GM10266 (cell line): ENCODE measurements around the gene NOD1.

Source experiments
- DNase-seq: peaks from one replicate; pipeline ENCODE4 v3.0.0; 2012; ENCODE audit errors: extremely low spot score
- TF ChIP-seq, protein P1 (sequence below): IDR thresholded peaks from 2 replicates; pipeline ENCODE4 v1.5.1; 2012; ENCODE audit warnings: mild to moderate bottlenecking, low read depth; ENCODE audit not compliant: control insufficient read depth, insufficient read depth; ENCODE audit errors: missing control alignments

The NOD1 gene

DNA sequence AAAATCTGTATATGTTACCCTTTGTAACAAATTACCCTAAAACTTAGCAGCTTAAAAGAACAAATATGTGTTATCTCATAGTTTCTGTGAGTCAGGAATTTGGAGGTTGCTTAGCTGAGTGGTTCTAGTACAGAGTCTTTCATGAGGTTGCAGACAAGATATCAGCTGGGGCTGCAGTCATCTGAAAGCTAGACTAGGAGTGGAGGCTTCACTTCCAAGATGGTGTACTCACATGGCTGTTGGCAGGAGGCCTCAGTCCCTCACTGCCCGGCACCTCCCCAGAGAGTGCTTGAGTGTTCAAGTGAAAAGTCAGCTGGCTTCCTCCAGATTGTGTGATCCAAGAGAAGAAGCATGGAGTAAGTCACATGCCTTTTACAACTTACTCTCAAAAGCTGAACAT, 42.9 kb upstream of the NOD1 start:
- TF ChIP-seq, protein P1, sequence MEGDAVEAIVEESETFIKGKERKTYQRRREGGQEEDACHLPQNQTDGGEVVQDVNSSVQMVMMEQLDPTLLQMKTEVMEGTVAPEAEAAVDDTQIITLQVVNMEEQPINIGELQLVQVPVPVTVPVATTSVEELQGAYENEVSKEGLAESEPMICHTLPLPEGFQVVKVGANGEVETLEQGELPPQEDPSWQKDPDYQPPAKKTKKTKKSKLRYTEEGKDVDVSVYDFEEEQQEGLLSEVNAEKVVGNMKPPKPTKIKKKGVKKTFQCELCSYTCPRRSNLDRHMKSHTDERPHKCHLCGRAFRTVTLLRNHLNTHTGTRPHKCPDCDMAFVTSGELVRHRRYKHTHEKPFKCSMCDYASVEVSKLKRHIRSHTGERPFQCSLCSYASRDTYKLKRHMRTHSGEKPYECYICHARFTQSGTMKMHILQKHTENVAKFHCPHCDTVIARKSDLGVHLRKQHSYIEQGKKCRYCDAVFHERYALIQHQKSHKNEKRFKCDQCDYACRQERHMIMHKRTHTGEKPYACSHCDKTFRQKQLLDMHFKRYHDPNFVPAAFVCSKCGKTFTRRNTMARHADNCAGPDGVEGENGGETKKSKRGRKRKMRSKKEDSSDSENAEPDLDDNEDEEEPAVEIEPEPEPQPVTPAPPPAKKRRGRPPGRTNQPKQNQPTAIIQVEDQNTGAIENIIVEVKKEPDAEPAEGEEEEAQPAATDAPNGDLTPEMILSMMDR: no peak

DNA sequence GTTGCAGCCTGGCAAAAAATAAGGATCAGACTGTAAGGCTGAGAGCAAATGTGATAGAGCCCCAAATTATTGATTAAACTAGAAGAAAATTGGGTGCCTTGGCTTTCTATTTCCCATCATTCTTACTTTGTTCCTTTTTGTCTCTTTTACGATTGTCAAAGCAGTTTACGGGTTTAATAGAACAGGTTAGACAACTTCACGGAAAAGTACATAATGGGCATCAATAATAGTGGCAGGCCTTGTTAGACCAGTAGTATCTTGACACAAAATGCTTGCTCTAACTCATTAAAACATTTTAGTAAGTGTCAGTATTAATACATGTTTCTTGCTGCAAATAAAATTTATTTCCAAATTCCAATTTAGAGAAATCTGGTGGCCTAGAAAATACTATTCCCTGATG, 40.5 kb upstream of the NOD1 start:
- DNase-seq: no peak
- TF ChIP-seq, protein P1: no peak

More for the DNA sequence above, 42.9 kb upstream of the NOD1 start:
- DNase-seq: no peak

DNA sequence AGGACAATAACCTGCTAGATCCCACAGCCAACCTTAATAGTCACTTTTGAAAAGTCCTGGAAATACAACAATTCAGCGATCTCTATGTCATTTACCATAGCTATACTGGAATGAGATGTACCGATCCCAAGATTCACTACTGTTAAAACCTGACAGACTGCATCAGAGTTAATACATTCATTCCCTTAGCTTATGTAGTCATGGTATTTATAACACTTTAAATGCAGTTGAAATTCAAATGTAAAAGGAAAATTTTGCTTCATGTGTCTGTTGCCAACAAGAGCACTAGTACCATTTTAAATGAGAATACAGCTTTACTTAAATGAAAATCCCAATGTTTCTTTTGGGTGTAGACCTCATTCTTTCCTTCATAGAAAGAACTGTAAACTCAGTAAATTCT, 37.2 kb upstream of the NOD1 start:
- DNase-seq: no peak
- TF ChIP-seq, protein P1: no peak

DNA sequence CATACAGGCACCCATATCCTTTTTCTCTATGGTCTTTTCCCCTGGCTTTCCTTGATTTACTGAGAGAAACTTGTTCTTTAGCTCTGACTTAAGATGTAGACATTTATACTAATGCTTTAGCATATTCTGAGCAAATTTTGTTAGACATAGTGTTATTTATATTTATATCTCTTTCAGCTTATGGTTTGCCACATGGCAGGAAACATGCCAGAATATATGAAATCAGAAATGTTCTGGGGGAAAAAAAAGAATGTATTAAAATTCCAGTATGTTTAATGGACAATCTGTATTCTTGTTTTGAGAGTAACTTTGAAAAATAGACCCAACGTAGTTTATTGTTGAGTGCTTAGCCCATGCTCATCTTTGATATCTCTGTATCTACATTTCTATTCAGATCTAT, 36.2 kb upstream of the NOD1 start:
- TF ChIP-seq, protein P1: no peak
- DNase-seq: no peak

DNA sequence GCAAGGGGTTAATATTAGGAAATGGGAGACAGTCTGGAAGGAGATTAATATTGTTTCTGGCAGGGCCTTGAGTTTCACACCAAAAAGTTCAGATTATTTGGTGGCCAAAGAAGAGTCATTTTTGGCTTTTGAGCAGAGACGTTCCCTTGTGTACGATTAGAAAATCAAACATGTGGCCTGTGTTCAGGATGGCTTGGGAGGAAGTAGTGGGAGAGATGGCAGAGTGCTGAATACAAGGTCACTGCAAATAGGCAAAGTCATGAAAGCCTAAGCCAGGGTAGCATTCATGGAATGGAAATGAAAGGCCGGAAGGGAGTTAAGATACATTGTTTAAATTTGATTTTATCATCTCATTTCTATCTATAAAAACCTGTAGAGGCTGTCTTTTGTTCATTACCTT, 35.6 kb upstream of the NOD1 start:
- DNase-seq: no peak
- TF ChIP-seq, protein P1: no peak

DNA sequence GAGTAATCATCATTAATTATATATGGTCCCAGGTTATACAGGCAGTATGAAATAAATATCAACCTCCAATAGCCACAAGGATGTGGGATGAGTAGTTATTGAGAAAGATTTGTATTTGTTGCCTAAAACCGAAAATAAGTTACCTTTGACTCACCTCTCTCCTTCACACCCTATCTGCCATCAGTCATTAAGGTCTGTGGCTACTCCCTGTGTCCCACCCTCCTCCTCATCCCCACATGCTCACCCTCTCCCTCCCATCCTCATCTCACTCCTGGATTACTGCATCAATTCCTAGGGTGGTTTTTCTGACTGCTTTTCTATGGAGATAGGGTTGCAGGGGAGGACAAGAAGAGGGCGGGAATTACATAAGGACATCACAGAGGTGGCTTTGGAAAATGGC, 35.2 kb upstream of the NOD1 start:
- DNase-seq: no peak
- TF ChIP-seq, protein P1: no peak

DNA sequence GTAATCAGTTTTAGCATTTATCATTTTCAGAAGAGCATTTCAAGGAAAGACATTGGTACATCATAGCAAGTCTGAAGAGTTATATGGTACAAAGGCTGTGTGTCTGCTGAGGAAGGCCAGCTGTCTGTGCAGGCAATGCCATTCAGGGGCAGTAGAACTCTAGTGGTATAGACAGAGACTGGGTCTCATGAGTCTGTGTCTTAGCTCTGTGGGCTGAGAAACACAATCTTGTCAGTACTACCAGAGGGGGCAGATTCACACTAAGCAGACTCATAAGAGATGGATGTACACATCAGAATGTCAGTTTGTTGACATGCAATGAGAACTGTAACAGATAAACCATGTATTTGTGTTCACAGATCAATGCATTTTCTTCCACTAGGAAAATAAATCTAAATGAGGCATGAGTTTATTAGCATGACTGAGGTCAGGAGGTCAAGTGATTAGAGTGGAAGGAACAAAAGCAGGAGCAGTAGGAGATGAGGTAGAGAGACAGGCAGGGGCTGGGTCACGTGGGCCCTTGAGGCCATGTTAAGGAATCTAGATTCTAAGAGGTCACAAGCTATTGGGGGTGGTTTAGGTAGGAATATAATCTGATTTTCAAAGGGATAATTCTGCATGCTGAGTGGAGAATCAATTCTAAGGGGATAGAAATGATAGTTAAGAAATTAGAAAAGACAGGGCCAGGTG, 33.5 kb upstream of the NOD1 start:
- TF ChIP-seq, protein P1: no peak
- DNase-seq: no peak
